HEK293 (cell line): Measurements from ENCODE around the gene ARPC3.
"Not testable (repeated sequence)": the region's sequence is repeated elsewhere in the genome, so short reads cannot be mapped to it uniquely, and the experiment has no call there.

Experiments used
- HOXA7 ChIP-seq: sonication (generic); formaldehyde crosslinking; IDR thresholded peaks from 2 replicates; pipeline ENCODE4 v1.8.1; 2022; ENCODE audit warnings: missing genetic modification reagents, borderline replicate concordance
- KLF1 ChIP-seq: fragments of 450-650 bp; formaldehyde crosslinking; IDR thresholded peaks from 2 replicates; pipeline ENCODE4 v1.5.1; 2016; ENCODE audit warnings: missing biosample characterization, missing genetic modification characterization
- YY2 ChIP-seq: fragments of 450-650 bp; formaldehyde crosslinking; IDR thresholded peaks from 2 replicates; pipeline ENCODE4 v1.5.1; 2016; ENCODE audit warnings: missing biosample characterization, missing genetic modification characterization
- ZBTB8A ChIP-seq: fragments of 450-650 bp; formaldehyde crosslinking; IDR thresholded peaks from 2 replicates; pipeline ENCODE4 v1.5.1; 2016; ENCODE audit warnings: missing biosample characterization, missing genetic modification characterization
- ZFP37 ChIP-seq: fragments of 450-650 bp; formaldehyde crosslinking; IDR thresholded peaks from 2 replicates; pipeline ENCODE4 v1.5.1; 2016; ENCODE audit warnings: missing biosample characterization, missing genetic modification characterization
- ZNF292 ChIP-seq: fragments of 450-650 bp; formaldehyde crosslinking; IDR thresholded peaks from 2 replicates; pipeline ENCODE4 v1.5.1; 2016; ENCODE audit warnings: low read depth, missing biosample characterization, missing genetic modification characterization, borderline replicate concordance
- ZNF596 ChIP-seq: fragments of 450-650 bp; IDR thresholded peaks from 2 replicates; pipeline ENCODE4 v1.5.0; 2018; ENCODE audit warnings: missing biosample characterization, mild to moderate bottlenecking, missing genetic modification characterization, moderate library complexity
- ZNF785 ChIP-seq: fragments of 450-650 bp; formaldehyde crosslinking; IDR thresholded peaks from 2 replicates; pipeline ENCODE4 v1.5.1; 2016; ENCODE audit warnings: missing biosample characterization, missing genetic modification characterization
- TF ChIP-seq, protein P1 (sequence below): fragments of 450-650 bp; formaldehyde crosslinking; IDR thresholded peaks from 2 replicates; pipeline ENCODE4 v1.5.1; 2016; ENCODE audit warnings: missing biosample characterization, missing genetic modification characterization, borderline replicate concordance
- TF ChIP-seq, protein P2 (sequence below): fragments of 450-650 bp; formaldehyde crosslinking; IDR thresholded peaks from 2 replicates; pipeline ENCODE4 v1.5.1; 2017; ENCODE audit warnings: missing biosample characterization, mild to moderate bottlenecking, missing genetic modification characterization, moderate library complexity
- TF ChIP-seq, protein P3 (sequence below): fragments of 450-650 bp; formaldehyde crosslinking; IDR thresholded peaks from 2 replicates; pipeline ENCODE4 v1.5.1; 2016; ENCODE audit warnings: missing biosample characterization, missing genetic modification characterization

DNA sequence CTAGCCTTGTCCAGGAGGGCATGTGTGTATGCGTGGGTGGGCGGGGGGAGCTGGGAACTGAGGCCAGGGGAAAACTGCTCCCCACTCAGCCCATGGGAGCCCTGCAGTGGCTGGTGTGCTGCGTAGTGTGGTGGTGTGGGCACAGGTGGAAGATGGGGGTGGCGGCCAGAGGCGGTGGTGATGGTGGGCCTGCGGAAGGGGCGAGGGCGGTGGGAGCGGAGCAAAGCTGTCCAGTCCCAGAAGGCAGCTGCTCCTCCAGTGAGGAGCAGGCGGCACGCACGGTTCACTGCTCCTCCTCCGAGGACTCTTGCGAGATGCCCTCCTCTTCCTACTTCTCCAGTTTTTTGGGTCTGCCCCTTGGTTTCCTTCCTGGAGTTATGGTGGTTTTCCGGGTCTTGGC, 20.5 kb downstream of the ARPC3 start:
- TF ChIP-seq, protein P1, sequence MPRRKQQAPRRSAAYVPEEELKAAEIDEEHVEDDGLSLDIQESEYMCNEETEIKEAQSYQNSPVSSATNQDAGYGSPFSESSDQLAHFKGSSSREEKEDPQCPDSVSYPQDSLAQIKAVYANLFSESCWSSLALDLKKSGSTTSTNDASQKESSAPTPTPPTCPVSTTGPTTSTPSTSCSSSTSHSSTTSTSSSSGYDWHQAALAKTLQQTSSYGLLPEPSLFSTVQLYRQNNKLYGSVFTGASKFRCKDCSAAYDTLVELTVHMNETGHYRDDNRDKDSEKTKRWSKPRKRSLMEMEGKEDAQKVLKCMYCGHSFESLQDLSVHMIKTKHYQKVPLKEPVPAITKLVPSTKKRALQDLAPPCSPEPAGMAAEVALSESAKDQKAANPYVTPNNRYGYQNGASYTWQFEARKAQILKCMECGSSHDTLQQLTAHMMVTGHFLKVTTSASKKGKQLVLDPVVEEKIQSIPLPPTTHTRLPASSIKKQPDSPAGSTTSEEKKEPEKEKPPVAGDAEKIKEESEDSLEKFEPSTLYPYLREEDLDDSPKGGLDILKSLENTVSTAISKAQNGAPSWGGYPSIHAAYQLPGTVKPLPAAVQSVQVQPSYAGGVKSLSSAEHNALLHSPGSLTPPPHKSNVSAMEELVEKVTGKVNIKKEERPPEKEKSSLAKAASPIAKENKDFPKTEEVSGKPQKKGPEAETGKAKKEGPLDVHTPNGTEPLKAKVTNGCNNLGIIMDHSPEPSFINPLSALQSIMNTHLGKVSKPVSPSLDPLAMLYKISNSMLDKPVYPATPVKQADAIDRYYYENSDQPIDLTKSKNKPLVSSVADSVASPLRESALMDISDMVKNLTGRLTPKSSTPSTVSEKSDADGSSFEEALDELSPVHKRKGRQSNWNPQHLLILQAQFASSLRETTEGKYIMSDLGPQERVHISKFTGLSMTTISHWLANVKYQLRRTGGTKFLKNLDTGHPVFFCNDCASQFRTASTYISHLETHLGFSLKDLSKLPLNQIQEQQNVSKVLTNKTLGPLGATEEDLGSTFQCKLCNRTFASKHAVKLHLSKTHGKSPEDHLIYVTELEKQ (tag by site-specific recombination): not testable (repeated sequence)
- TF ChIP-seq, protein P2, sequence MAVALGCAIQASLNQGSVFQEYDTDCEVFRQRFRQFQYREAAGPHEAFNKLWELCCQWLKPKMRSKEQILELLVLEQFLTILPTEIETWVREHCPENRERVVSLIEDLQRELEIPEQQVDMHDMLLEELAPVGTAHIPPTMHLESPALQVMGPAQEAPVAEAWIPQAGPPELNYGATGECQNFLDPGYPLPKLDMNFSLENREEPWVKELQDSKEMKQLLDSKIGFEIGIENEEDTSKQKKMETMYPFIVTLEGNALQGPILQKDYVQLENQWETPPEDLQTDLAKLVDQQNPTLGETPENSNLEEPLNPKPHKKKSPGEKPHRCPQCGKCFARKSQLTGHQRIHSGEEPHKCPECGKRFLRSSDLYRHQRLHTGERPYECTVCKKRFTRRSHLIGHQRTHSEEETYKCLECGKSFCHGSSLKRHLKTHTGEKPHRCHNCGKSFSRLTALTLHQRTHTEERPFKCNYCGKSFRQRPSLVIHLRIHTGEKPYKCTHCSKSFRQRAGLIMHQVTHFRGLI: not testable (repeated sequence)
- TF ChIP-seq YY2 (tag by site-specific recombination); ZNF785 (tag by site-specific recombination); KLF1 (tag by site-specific recombination); ZBTB8A (tag by site-specific recombination); ZFP37 (tag by site-specific recombination); ZNF596 (tag by site-specific recombination); ZNF292 (tag by site-specific recombination); HOXA7 (CRISPR knock-in tag): not testable (repeated sequence)
- TF ChIP-seq, protein P3, sequence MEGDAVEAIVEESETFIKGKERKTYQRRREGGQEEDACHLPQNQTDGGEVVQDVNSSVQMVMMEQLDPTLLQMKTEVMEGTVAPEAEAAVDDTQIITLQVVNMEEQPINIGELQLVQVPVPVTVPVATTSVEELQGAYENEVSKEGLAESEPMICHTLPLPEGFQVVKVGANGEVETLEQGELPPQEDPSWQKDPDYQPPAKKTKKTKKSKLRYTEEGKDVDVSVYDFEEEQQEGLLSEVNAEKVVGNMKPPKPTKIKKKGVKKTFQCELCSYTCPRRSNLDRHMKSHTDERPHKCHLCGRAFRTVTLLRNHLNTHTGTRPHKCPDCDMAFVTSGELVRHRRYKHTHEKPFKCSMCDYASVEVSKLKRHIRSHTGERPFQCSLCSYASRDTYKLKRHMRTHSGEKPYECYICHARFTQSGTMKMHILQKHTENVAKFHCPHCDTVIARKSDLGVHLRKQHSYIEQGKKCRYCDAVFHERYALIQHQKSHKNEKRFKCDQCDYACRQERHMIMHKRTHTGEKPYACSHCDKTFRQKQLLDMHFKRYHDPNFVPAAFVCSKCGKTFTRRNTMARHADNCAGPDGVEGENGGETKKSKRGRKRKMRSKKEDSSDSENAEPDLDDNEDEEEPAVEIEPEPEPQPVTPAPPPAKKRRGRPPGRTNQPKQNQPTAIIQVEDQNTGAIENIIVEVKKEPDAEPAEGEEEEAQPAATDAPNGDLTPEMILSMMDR: not testable (repeated sequence)
